KBM-7 (cell line): Measurements from ENCODE around the gene TMEM117.
A peak's percentile ranks its signal among the peaks of the same experiment; 100 is the strongest.

ENCODE experiments used
- DNase-seq: peaks from one replicate; pipeline ENCODE4 v3.0.0-alpha.2; 2015
- in situ Hi-C: fragments of 300-500 bp; cut with MboI; formaldehyde crosslinking; loops from 2 replicates; pipeline ENCODE4 v1.14.3; 2020; ENCODE audit warnings: low sequenced_read_pairs, low pct_unique_long_range_greater_than_20kb, mixed read lengths

Gene TMEM117

DNA sequence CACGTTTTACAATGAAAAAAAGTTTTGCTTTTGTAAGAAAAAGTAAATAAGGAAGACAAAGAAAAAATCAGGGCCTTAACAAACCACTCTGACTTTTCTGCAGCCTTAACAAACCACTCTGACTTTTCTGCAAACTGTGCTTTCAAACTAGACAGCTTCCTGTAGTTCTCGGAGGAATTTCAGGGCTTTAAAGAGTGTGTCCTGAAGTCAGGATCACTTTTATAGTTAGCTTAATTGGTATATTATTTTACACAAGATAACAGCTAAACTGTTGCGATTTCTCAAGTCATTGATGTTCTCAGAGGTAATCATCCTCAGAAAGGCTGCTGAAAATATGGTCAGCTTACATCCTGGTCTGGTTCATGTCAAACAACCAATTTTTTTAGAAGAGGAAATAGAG is 42.2 kb downstream of the TMEM117 start:
- in situ Hi-C loops, result no loop called here
- no peak for DNase-seq

DNA sequence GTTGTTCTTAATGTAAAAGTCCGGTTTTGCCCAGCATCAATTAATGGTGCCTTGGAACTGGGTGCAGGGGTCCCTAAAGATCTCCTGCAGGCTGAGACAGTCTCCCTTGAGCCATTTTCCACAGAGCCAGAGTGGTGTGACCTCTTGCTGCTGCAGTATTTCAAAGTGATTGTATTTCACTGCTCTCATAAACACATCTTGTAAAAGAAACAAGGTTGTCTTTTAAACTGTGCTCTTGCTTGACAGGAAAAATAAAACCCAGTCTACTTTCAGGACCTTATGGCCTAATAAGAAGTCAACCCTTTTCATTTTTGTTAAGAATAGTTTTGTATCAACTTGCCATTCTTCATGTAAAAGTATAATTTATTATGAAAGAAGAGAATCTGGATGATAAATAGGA is 44.7 kb downstream of the TMEM117 start:
- no peak for DNase-seq
- in situ Hi-C loops, result no loop called here

DNA sequence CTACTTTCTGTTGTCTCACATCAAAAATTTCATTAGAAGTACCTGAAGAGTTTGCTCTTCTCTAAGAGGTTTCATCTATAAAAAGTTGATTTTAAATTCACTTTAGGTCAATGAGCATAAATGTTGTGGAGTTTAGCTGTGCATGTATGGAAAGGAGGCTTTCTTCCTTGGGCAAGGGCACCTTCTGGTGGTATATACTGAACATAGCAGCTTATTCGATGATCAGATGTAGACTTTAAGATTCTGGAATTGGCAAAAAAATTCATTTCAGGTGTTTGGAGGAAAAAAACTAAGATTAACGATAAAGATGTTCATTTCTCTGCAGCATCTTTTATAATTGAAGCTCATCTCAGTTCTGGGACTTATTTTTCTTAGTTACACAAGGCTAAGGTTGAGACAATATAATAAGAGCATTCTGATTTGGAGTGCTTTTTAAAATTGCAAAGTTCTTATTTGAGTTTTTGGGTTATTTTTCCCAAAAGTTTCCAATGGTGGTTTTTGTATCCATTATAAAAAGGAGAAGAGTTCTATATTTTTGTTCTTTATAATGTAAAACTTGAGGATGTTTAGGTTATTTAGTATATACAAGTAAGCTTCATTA is 46.8 kb downstream of the TMEM117 start:
- DNase-seq, result peak; percentile 63
- in situ Hi-C loops, result no loop called here

DNA sequence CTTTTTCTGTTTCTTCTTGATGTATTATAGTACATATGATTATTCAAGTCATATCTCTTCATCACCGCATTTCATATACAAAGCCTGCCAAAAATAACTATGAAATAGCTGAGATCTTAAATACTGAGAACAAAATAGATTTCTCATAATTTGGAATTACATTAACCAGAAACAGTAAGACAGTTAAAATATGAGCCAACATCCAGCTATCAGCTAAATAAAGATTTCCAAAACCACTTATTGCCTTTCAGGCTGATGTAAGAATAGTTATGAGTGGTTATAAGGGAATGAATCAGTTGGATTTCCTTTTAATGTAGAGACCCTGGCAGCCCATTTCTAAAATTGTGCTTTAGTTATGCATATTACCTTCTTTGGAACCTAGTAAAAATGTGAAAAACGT is 47.4 kb downstream of the TMEM117 start:
- in situ Hi-C loops, result no loop called here
- no peak for DNase-seq

DNA sequence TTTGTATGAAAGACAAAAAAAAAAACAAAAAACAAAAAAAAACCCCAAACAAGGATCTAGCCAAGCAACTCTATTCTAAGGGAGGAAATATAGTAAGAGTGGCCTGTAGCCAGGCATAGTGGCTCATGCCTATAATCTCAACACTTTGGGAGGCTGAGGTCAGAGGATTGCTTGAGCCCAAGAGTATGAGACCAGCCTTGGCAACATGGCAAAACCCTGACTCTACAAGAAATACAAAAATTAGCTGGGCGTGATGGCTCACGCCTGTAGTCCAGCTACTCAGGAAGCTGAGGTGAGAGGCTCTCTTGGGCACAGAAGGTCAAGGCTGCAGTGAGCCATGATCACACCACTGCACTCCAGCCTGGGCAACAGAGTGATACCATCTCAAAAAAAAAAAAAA is 47.9 kb downstream of the TMEM117 start:
- no peak for DNase-seq
- in situ Hi-C loops, result no loop called here

DNA sequence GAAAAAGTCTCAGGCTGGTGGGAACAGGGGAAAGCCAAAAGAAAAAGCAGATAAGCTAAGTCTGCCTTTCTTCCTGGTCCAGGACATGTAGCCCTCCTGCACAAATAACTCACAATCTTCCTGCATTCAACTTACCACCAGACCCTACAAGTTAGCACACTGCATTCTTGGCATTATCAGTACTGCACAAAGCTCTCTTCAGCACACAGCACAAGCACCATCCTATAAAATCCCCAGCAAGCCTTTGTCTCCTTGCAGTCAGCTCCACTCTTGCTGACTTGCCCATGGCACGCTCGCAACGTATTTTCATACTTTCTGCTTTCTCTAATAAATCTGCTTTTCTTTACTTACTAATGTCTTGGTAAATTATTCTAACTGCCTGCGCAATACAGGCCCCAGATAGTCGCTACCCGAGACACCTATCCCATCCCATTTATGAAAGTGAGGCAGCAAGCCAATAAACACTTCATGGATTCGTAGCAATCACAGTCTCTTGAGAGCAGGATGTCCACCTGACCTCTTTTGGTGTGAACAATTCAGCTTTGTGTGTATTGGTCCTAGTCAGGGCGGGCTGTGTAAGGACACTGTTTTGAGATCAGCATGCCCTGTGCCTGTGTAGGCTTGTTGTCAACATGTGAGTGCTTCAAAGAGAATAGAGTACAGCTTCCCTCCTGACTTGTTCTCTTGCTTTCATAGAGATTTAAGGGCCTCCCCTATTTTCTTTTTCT is 49.0 kb downstream of the TMEM117 start:
- in situ Hi-C loops, result no loop called here
- no peak for DNase-seq

DNA sequence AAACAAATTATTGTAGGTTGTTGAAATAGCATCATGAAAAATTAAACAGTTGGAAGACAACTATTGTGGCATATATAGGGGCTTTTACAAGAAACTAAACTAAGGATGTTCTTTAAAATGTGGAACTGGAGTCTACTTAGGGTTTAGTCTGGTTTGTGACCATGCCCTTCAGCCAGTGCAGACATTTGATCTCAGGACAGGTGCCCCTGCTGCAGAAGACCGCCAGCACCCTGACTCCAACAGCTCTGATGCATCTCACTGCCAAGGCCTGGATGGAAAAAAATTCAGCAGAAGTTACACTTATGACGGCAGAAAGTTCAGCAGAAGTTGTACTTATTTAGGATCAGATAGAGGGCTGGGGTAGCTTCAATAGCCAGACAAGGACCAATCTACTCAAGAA is 51.5 kb downstream of the TMEM117 start:
- no peak for DNase-seq
- in situ Hi-C loops, result no loop called here

DNA sequence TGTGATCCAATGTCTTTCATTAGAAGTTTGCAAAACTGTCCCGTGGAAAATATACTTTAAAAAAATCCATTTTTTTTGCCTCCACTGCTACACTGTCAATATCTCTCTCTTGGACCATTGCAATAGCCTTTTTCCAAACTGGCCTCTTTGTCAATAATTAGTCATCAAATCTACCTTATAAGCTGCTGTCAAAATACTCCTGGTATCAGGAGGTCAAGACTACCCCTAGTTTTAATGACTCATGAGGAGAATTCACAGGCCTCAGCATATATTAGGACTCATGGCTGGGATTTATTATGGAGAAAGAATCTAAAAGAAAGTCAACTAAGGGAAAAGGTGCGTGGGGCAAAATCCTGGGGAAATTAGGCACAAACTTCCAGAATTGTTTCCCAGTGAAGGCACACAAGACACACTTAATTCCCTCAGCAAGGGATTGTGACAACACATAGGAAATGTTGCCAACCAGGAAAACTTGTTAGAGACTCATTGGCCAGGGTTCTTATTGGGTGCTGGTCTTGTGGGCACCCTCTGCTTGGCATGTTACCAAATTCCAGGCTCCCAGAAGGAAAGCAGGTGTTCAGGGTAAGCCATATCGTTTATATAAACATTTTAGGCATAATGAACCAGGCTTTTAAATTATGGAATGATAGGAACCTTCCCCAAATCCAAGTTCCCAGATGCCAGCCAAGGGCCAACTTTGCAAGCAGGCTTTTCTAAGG is 56.1 kb downstream of the TMEM117 start:
- in situ Hi-C loops, result no loop called here
- DNase-seq, result no peak

DNA sequence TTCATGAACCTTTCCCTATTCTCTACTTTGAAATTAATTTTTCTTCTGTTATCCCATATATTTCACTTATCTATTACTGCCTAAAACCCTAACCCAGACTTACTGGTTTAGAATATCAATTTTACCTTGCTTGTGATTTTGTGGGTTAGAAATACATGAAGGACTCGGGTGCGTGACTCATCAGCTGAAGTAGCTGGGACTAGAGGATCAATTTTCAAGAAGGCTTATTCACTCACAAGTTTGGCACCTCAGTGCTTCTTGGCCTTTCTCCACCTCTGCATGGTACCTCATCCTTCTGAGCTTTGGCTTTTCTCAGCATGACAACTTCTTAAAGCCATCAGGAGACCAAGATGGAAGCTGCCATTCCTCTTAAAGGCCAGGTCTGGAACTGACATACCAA is 57.8 kb downstream of the TMEM117 start:
- in situ Hi-C loops, result no loop called here
- DNase-seq, result no peak

DNA sequence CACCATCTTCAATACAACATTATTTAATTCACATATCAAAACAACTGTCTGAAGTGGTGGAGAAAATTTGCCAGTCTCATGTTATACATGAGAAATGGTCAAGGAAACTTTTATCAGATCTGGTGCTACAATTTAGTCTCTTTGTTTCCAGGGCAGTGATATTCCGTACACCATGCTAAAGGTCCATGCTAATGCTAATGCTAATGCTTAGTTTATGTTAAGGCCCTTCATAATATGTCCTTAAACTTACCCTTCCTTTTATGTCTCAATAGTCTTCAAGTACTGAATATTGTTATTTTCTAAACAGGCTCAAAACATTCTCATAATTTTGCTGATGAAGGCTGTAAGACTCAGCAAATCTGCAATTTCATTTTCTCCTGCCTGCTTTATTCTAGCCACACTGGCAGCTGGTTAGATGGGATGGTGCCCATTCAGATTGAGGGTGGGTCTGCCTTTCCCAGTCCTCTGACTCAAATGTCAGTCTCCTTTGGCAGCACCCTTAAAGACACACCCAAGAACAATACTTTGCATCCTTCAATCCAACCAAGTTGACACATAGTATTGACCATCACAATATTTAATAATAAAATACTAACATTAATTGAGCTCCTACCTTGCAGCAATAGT is 59.8 kb downstream of the TMEM117 start:
- in situ Hi-C loops, result no loop called here
- no peak for DNase-seq

DNA sequence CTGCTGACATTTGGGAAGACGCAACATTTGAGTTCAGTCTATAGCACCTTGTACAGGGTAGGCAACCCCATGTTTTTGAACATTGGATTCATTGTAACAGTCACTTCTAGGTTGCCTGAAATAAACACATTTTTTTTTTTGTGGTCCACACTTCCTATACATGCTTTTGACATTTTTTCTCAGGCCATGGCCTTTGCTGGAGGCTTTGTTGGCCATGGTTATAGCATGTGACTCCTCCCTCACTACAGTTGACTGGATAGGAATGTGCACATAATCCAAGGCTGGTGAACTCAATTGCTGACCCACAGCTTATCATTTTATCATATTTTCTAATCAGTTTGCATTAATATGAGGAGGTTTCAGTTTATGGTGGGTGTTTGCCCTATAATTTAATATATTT is 60.6 kb downstream of the TMEM117 start:
- in situ Hi-C loops, result no loop called here
- DNase-seq, result no peak

DNA sequence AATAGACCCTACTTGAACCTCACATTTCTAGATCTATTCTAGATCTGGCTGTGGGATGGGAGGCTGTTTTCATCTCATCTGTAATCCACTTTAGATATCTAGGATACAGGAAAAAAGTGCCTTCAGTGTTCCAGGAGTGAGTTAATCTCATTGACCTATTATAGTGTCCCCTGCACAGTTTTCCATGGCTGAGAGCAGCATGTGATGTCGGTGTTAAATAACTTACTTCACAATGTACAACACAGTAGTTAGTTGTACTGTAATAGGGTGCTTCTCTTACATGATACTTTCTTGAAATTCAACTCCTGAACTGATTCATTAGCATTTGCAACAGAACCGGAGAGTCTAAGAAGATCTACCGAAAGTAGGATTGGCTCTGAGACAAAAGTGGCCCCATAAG is 62.6 kb downstream of the TMEM117 start:
- DNase-seq, result no peak
- in situ Hi-C loops, result no loop called here

DNA sequence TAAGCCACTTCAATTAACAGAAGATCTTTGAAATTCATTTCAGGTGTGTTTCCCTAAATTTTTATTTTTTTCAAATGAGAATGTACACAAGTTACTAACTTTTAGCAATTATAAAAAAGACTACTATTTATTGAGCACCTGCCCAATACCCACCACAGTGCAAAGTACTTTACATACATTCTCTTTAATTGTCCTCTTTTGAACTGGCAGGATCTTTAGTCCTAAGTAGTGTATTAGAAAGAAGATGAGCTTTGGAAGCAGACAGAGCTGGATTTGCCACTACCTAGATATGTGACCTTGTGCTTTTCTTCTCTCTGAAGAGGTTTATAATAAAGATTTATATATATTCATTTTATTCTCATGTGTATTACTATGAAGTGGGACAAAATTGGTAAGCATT is 63.7 kb downstream of the TMEM117 start:
- no peak for DNase-seq
- in situ Hi-C loops, result no loop called here

DNA sequence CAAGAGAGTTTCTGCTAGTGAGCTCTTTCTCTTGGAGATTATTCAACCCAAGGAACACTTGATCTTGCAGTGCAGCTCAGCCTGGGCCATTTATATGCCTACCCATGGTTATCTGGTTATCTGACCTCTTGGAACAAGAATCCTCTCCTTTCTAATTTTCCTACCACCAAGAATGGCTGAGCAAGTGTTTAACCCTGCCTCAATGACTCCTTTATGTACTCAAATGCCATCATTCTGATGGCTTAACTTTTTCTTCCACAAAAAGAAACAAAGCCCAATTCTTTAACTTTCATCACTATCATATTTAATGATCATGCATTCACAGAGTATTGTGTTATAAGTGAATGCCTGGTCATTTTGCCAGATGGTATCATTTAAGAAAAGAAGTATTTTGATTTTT is 67.8 kb downstream of the TMEM117 start:
- no peak for DNase-seq
- in situ Hi-C loops, result no loop called here

DNA sequence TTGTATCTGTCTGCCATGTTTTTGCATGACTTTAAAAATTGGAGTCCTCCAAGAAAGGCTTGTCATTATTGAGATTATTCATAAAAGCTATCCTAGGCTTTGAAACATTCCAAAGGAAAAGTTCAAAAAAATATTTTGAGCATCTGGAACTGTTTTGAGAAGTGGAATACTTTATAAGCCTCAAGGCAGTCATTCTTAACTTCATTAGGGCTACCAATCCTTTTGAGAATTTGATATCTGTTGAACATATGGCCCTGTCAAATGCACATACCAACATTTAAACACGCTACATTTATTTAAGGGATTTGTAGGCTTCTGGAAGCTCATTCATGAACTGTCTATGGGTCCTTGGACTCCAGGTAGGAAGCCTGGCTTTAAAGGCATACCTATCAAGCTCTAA is 77.0 kb downstream of the TMEM117 start:
- in situ Hi-C loops, result no loop called here
- DNase-seq, result no peak

DNA sequence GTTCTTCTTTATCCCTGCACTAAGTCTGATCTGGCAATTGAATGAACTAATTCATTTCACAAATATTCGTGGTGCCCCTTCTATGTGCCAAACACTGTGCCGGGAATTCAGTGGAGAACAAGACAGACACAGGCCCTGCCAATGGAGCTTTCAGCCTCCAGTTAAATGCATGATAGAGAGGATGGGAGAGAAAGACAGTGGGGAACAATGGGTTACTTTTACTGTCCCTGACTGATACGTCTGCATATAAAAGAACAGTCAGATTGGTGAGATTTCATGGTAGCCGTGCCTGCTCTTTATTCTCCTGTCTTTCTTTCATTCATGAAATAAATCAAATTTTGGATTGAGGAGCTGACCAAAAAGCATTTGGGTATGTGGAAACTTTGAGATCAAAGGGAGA is 78.5 kb downstream of the TMEM117 start:
- no peak for DNase-seq
- in situ Hi-C loops, result no loop called here

DNA sequence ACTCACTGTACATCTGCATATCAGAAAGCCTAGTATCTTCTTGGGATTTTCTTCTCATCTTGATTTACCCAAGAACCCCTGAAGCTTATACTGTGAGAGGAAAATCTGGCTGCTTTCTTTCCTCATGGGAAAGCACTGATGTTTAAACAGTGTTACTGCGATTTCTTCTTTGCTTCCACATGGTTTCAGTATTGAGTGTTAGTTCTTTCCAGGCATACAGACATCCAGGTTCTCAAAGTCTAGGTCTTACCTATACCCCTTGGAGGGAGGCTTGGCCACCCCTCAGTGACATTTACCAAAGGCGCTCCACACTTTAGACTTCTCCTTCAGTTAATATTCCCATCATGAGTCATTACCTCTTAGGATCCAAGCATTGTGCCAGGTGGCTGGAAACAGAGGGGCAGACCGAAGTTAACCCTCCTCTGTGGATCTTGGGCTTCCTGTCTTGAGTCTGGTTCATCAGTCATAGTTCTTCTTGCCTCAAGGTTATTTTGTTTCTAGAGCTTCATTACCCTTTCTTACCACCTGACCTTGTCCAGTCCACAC is 79.1 kb downstream of the TMEM117 start:
- in situ Hi-C loops, result no loop called here
- DNase-seq, result peak; percentile 4

DNA sequence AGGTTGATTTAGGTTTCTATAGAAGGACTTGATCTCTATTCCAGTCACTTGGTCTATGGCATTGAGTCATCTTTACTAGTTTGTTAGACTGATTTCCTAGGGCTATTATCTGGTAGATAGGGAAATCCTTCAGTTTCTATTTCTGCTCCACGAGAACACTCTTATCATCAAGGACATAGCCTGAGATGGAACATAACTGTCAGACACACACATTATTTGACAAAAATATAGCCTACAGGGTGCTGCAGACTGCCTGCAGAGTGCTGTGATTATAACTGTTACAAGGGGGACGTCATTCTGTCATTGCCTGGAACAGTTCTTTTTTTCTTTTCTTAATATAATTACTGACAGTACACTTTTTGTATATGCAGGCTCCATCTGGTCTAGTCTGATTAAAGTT is 82.0 kb downstream of the TMEM117 start:
- in situ Hi-C loops, result no loop called here
- no peak for DNase-seq

DNA sequence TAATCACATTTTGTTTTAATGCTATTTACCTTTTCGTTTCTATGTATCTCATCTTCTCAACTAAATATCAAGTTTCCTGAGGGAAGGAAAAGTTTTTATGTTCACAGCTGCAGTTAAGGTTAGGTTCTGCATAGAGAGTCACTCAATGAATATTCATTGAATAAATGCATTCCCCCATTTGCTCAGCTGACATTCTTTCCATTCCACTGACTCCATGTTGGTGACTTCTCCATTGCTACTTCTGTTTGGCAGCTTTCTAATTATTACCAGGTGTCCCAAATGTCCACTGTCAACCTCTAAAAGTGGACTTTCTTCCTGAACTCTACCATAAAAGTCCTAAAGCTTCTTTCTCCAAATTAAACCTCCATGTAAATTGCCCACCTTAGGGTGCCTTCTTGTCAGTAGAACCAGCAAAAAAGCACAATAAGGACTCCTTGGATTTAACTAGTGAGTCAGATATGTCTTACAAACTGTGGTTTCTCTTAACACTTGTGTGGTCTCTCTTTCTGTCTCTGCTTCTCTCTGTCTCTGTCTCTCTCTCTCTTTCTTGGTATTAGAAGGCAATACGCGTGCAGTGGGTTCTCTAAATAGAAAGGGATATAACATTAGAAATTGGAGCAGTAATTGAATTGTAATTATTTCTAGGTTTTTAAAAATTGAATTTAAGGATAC is 85.9 kb downstream of the TMEM117 start:
- no peak for DNase-seq
- in situ Hi-C loops, result no loop called here
